ENCODE results near the gene C11orf87.

GRCh38 chr11:109426442-109427240, 4.7 kb downstream of the C11orf87 start:
- TF ChIP-seq CTCF (IDR thresholded peaks at IDR 0.05) (no peak), POLR2A (IDR thresholded peaks at IDR 0.05) (no peak)

Data from uterus (tissue), 2 donors.